ENCODE data around the gene PIM1.

DNA sequence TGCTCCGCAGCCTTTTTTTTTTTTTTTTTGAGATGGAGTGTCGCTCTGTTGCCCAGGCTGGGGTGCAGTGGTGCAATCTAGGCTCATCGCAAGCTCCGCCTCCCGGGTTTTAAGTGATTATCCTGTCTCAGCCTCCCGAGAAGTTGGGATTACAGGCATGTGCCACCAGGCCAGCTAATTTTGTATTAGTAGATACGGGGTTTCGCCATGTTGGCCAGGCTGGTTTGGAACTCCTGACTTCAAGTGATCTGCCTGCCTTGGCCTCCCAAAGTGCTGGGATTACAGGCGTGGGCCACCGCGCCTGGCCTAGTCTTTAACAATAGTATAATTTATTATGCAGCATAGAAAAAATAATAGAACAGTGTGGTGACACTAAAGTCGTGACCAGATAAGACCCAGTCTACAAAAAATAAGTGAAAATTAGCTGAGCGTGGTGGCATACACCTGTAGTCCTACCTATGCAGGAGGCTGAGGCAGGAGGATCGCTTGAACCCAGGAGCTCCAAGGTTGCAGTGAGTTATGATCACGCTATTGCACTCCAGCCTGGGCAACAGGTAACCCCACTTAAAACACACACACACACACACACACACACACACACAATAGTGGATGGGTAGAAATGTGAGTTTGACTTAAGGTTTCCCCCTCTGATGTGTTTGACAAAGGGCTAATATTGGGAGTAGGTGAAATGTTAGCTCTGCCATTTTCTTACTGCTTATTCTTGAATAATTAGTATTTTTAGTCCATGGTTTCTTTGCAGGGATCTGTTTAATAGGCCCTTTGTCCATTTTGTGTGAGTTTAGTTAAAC lies 6.5 kb downstream of the PIM1 start:
- TF ChIP-seq POLR2AphosphoS5 (IDR thresholded peaks at IDR 0.05; ENCODE audit: low read depth, low read length) (no peak), SIN3A (IDR thresholded peaks at IDR 0.05; ENCODE audit: borderline replicate concordance, insufficient read depth, low read length) (no peak), TAF1 (IDR thresholded peaks at IDR 0.05; ENCODE audit: borderline replicate concordance, insufficient read depth, low read length) (no peak)

All from PFSK-1 (cell line).